IMR-90 (cell line): Measurements from ENCODE around the gene SNAP91.

ENCODE experiments used
- CTCF ChIP-seq: conservative IDR thresholded peaks from 2 replicates; pipeline ENCODE4 v1.5.1; 2012; ENCODE audit warnings: mild to moderate bottlenecking, low read depth, low read length, improper control_type of control experiment
- POLR2A ChIP-seq: IDR thresholded peaks from 2 replicates; pipeline ENCODE4 v1.6.1; 2012; ENCODE audit warnings: mild to moderate bottlenecking, low read depth, low read length
- RCOR1 ChIP-seq: IDR thresholded peaks from 2 replicates; pipeline ENCODE4 v1.6.1; 2012; ENCODE audit warnings: mild to moderate bottlenecking, low read length, improper control_type of control experiment; ENCODE audit not compliant: insufficient replicate concordance
- SMC3 ChIP-seq: fragments of 150-350 bp; IDR thresholded peaks from 2 replicates; pipeline ENCODE4 v1.6.1; 2016; ENCODE audit warnings: low read depth, mild to moderate bottlenecking, antibody characterized with exemption, low read length, moderate library complexity
- USF2 ChIP-seq: fragments of 150-350 bp; IDR thresholded peaks from 2 replicates; pipeline ENCODE4 v1.6.1; 2017; ENCODE audit warnings: mild to moderate bottlenecking, antibody characterized with exemption, low read length, low read depth

- no peak for TF ChIP-seq USF2
- no peak for TF ChIP-seq SMC3
- no peak for TF ChIP-seq POLR2A
- TF ChIP-seq RCOR1 = no peak
- TF ChIP-seq CTCF = no peak
These were observed 99.7 kb downstream of the SNAP91 start for GRCh38 chr6:83609248-83609647.
